ENCODE measurements around the gene GLA.

The GLA gene

GRCh38 chrX:101407748-101408531 is at the start of gene GLA, which contains the start of gene HNRNPH2:
Gene GLA, minus strand, starts transcription at chrX:101407925. Its CDS starts 22 bp downstream, at chrX:101407903.
Gene HNRNPH2, plus strand, starts transcription at chrX:101408222. Its CDS starts 3,767 bp downstream, at chrX:101411989.
- peak; percentile 95 for DNase-seq

GRCh38 chrX:101452056-101452455 is 44.3 kb upstream of the GLA start:
- DNase-seq, result no peak

GRCh38 chrX:101450961-101451360 is 43.2 kb upstream of the GLA start:
- peak; percentile 1 for DNase-seq

- no peak for DNase-seq
Observed at GRCh38 chrX:101450085-101450484, 42.4 kb upstream of the GLA start.

GRCh38 chrX:101449279-101449678 is 41.6 kb upstream of the GLA start:
- DNase-seq, result no peak

- DNase-seq, result no peak
Observed at GRCh38 chrX:101442085-101442484, 34.4 kb upstream of the GLA start.

- DNase-seq, result no peak
Observed at GRCh38 chrX:101430457-101431078, 22.8 kb upstream of the GLA start.

- DNase-seq, result no peak
Observed at GRCh38 chrX:101429934-101430333, 22.2 kb upstream of the GLA start.

- no peak for DNase-seq
Observed at GRCh38 chrX:101427954-101428353, 20.2 kb upstream of the GLA start.

GRCh38 chrX:101419489-101419888 is 11.8 kb upstream of the GLA start:
- DNase-seq, result no peak

- DNase-seq, result peak; percentile 29
Observed at GRCh38 chrX:101417981-101418841, 10.5 kb upstream of the GLA start.

- no peak for DNase-seq
Observed at GRCh38 chrX:101417190-101417589, 9.5 kb upstream of the GLA start.

GRCh38 chrX:101416691-101417090 is 9.0 kb upstream of the GLA start:
- DNase-seq, result no peak

- DNase-seq, result peak; percentile 0
Observed at GRCh38 chrX:101415180-101416145, 7.7 kb upstream of the GLA start.

- DNase-seq, result no peak
Observed at GRCh38 chrX:101411984-101412383, 4.3 kb upstream of the GLA start.

GRCh38 chrX:101410461-101410860 is 2.7 kb upstream of the GLA start:
- no peak for DNase-seq

- DNase-seq, result no peak
Observed at GRCh38 chrX:101409043-101409442, 1.3 kb upstream of the GLA start.

GRCh38 chrX:101408532-101408841 is 762 bp upstream of the GLA start:
- DNase-seq, result no peak

GRCh38 chrX:101407167-101407747 is 468 bp downstream of the GLA start:
- no peak for DNase-seq

- no peak for DNase-seq
Observed at GRCh38 chrX:101399825-101400224, 7.9 kb downstream of the GLA start.

- DNase-seq, result no peak
Observed at GRCh38 chrX:101398694-101399093, 9.0 kb downstream of the GLA start.

GRCh38 chrX:101397779-101398178 is 9.9 kb downstream of the GLA start:
- no peak for DNase-seq
